ENCODE data around the gene USH2A. TPM values are rescaled to one million over a fixed set of nuclear protein-coding genes. Genes with fewer than 3 reads are reported as not detected.

Gene USH2A
- polyA plus RNA-seq, 1 donor from 2014 or later: 0.17 TPM

DNA sequence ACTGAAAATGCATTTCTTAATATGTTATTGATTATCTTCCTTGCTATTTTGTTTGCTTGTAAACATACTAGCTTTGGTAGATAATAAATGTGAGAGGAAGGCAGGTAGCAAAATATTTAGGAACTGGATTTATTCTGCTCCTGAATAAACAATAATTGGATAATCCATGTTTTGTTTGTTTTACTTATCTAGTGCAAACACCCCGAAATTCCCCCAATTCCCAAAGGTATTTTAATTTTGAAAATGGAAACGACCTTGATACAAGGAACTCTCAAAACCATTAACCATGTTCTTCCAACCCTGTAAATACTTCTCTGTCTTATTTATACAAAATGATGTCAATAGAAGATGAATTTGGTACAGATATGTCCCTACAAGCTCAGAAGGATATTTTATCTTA is 3.0 kb downstream of the USH2A start:
- H3K4me3 ChIP-seq (ENCODE audit: low read length): no peak overlapping the region
- H2AFZ ChIP-seq (ENCODE audit: low read depth, low read length): no peak overlapping the region
- H3K27me3 ChIP-seq (ENCODE audit: insufficient read depth, low read depth, low read length): no peaks in the 10 kb centered on the region
- no peak overlapping the region for H3K9ac ChIP-seq (ENCODE audit: low read length)
- no peaks in the 10 kb centered on the region for H3K79me2 ChIP-seq (replicated peaks; ENCODE audit: insufficient read depth, low read length)
- no peaks in the 10 kb centered on the region for H4K20me1 ChIP-seq (ENCODE audit: insufficient read depth)
- TF ChIP-seq SMC3 (conservative IDR thresholded peaks at IDR 0.05; ENCODE audit: poor library complexity) (no peak), MXI1 (conservative IDR thresholded peaks at IDR 0.05; ENCODE audit: poor library complexity, severe bottlenecking) (no peak), RAD21 (conservative IDR thresholded peaks at IDR 0.05) (no peak), EP300 (conservative IDR thresholded peaks at IDR 0.05; ENCODE audit: poor library complexity, severe bottlenecking) (no peak)
- H3K36me3 ChIP-seq (ENCODE audit: insufficient read depth, low read length): no peaks in the 10 kb centered on the region
- H3K27ac ChIP-seq (ENCODE audit: low read length): no peak overlapping the region
- H3K4me2 ChIP-seq (ENCODE audit: low read length): no peak overlapping the region
- no peaks in the 10 kb centered on the region for H3K9me3 ChIP-seq (ENCODE audit: low read length)
- no peaks in the 10 kb centered on the region for H3F3A ChIP-seq (ENCODE audit: insufficient read depth, low read length, poor library complexity, severe bottlenecking)
- no peaks in the 10 kb centered on the region for H3K9me2 ChIP-seq (ENCODE audit: insufficient read depth, low read length)

DNA sequence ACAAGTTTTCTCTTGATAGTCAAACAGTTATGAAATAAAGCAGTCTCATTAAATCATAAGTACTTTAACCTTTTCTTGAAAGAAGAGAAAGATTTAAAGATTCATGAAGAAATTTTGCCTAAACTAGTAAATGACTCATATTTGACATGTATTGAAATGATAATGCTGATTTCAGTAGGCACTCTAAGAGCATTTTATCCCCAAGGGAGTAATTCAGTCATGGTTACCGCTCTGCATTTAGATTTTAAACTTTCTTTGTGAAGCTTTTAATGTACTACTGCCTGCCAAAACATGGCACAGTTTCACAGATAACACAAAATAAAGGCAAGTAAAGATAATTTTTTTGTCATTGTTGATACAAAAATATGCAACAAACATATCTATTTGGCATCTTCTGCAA is 6.8 kb downstream of the USH2A start:
- no peak overlapping the region for H3K27ac ChIP-seq (ENCODE audit: low read length)
- H3K9ac ChIP-seq (ENCODE audit: low read length): no peak overlapping the region
- H3K9me2 ChIP-seq (ENCODE audit: insufficient read depth, low read length): no peaks in the 10 kb centered on the region
- H3K9me3 ChIP-seq (ENCODE audit: low read length): no peaks in the 10 kb centered on the region
- H3F3A ChIP-seq (ENCODE audit: insufficient read depth, low read length, poor library complexity, severe bottlenecking): no peaks in the 10 kb centered on the region
- TF ChIP-seq TAF1 (IDR thresholded peaks at IDR 0.05; ENCODE audit: low read depth) (no peak), POLR2AphosphoS5 (IDR thresholded peaks at IDR 0.05) (peak; percentile 46), RAD21 (conservative IDR thresholded peaks at IDR 0.05) (no peak), EZH2 (IDR thresholded peaks at IDR 0.05; ENCODE audit: borderline replicate concordance, insufficient read depth, low read length, poor library complexity, severe bottlenecking) (no peak), MXI1 (conservative IDR thresholded peaks at IDR 0.05; ENCODE audit: poor library complexity, severe bottlenecking) (no peak), SMC3 (conservative IDR thresholded peaks at IDR 0.05; ENCODE audit: poor library complexity) (no peak), EP300 (conservative IDR thresholded peaks at IDR 0.05; ENCODE audit: poor library complexity, severe bottlenecking) (peak; percentile 69)
- TF ChIP-seq, protein P1, sequence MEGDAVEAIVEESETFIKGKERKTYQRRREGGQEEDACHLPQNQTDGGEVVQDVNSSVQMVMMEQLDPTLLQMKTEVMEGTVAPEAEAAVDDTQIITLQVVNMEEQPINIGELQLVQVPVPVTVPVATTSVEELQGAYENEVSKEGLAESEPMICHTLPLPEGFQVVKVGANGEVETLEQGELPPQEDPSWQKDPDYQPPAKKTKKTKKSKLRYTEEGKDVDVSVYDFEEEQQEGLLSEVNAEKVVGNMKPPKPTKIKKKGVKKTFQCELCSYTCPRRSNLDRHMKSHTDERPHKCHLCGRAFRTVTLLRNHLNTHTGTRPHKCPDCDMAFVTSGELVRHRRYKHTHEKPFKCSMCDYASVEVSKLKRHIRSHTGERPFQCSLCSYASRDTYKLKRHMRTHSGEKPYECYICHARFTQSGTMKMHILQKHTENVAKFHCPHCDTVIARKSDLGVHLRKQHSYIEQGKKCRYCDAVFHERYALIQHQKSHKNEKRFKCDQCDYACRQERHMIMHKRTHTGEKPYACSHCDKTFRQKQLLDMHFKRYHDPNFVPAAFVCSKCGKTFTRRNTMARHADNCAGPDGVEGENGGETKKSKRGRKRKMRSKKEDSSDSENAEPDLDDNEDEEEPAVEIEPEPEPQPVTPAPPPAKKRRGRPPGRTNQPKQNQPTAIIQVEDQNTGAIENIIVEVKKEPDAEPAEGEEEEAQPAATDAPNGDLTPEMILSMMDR (IDR thresholded peaks at IDR 0.05; ENCODE audit: poor library complexity, severe bottlenecking): no peak
- TF ChIP-seq, protein P2, sequence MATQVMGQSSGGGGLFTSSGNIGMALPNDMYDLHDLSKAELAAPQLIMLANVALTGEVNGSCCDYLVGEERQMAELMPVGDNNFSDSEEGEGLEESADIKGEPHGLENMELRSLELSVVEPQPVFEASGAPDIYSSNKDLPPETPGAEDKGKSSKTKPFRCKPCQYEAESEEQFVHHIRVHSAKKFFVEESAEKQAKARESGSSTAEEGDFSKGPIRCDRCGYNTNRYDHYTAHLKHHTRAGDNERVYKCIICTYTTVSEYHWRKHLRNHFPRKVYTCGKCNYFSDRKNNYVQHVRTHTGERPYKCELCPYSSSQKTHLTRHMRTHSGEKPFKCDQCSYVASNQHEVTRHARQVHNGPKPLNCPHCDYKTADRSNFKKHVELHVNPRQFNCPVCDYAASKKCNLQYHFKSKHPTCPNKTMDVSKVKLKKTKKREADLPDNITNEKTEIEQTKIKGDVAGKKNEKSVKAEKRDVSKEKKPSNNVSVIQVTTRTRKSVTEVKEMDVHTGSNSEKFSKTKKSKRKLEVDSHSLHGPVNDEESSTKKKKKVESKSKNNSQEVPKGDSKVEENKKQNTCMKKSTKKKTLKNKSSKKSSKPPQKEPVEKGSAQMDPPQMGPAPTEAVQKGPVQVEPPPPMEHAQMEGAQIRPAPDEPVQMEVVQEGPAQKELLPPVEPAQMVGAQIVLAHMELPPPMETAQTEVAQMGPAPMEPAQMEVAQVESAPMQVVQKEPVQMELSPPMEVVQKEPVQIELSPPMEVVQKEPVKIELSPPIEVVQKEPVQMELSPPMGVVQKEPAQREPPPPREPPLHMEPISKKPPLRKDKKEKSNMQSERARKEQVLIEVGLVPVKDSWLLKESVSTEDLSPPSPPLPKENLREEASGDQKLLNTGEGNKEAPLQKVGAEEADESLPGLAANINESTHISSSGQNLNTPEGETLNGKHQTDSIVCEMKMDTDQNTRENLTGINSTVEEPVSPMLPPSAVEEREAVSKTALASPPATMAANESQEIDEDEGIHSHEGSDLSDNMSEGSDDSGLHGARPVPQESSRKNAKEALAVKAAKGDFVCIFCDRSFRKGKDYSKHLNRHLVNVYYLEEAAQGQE (IDR thresholded peaks at IDR 0.05; ENCODE audit: borderline replicate concordance): no peak
- H3K27me3 ChIP-seq (ENCODE audit: insufficient read depth, low read depth, low read length): no peaks in the 10 kb centered on the region
- no peak overlapping the region for H3K4me2 ChIP-seq (ENCODE audit: low read length)
- H4K20me1 ChIP-seq (ENCODE audit: insufficient read depth): no peaks in the 10 kb centered on the region
- no peaks in the 10 kb centered on the region for H3K36me3 ChIP-seq (ENCODE audit: insufficient read depth, low read length)
- H3K79me2 ChIP-seq (replicated peaks; ENCODE audit: insufficient read depth, low read length): no peaks in the 10 kb centered on the region
- H3K4me3 ChIP-seq (ENCODE audit: low read length): no peak overlapping the region
- no peak overlapping the region for H2AFZ ChIP-seq (ENCODE audit: low read depth, low read length)
